Bronchial epithelial cell (primary cell): Measurements from ENCODE around the gene THSD4. TPM values are rescaled to one million over a fixed set of nuclear protein-coding genes. Genes with fewer than 3 reads are reported as not detected.
A peak's percentile ranks its signal among the peaks of the same experiment; 100 is the strongest.

Experiments
- DNase-seq: peaks from one replicate; pipeline ENCODE4 v3.0.0-alpha.2; 2010; ENCODE audit warnings: low read depth
- FAIRE-seq: peaks from 2 replicates; lab custom pipeline; 2011; peaks lifted over from hg19 to GRCh38; lab: Jason Lieb, UNC
- H3K27me3 ChIP-seq: 2 replicates; pipeline ENCODE4 v1.5.1; 2011; ENCODE audit warnings: low read length; ENCODE audit not compliant: control insufficient read depth, insufficient read depth
- H3K36me3 ChIP-seq: 2 replicates; pipeline ENCODE4 v1.5.1; 2011; ENCODE audit warnings: low read length; ENCODE audit not compliant: control insufficient read depth, insufficient read depth
- H3K4me3 ChIP-seq: 2 replicates; pipeline ENCODE4 v1.5.1; 2011; ENCODE audit warnings: mild to moderate bottlenecking, low read depth, low read length, control low read depth
- CTCF ChIP-seq: IDR thresholded peaks from 2 replicates; pipeline ENCODE4 v1.5.1; 2011; ENCODE audit warnings: mild to moderate bottlenecking, moderate library complexity, low read length, control low read depth, inconsistent platforms; ENCODE audit not compliant: insufficient read depth, severe bottlenecking
- total RNA-seq: library from RNA; depleted of rRNA; stranded (reverse); fragments of >200 nt; gene quantifications from 2 replicates; pipeline ENCODE4 v1.2.1, GENCODE V29; 2014

THSD4 gene
- total RNA-seq, 1 donor from 2014 or later = 14.5 TPM

DNA sequence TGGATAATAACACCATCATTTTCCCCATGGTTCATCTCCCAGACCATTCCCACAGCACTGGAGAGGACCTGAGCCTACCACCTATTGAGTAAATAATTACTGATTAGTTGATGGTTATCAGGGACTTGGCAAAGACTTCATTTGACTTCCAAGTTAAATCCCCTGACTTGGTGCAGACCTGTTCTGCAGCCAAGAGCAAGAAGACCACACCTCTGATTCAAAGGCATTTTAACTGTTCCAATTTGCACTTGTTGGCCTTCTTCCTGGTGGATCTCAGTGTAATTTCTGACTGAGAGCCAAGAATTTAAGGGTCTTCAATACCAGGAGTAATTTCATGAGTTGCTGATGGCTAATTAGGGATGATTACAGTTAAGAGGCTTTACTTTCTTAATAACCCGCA is 24.0 kb downstream of the THSD4 start:
- Histone ChIP-seq H3K27me3 (no peaks in the 10 kb centered on the region), H3K36me3 (no peaks in the 10 kb centered on the region), H3K4me3 (no peak overlapping the region)
- TF ChIP-seq CTCF = no peak
- FAIRE-seq = no peak
- DNase-seq = no peak

DNA sequence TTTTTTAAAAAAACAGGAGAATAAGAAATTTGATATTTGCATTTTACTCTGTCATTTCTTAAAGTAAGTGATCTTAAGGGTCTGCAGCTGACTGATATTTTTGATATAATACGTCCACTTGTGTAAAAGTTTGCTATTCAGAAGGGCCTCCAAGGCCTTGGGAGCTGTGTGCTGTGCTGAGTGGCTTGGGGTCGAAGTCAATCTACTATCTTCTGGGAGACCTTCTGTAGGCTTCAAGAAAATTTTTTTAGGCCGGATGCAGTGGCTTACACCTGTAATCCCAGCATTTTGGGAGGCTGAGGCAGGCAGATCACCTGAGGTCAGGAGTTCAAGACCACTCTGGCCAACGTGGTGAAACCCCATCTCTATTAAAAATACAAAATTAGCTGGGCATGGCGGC is 26.3 kb downstream of the THSD4 start:
- H3K27me3 ChIP-seq = no peaks in the 10 kb centered on the region
- H3K4me3 ChIP-seq = no peak overlapping the region
- DNase-seq = no peak
- no peak for TF ChIP-seq CTCF
- no peaks in the 10 kb centered on the region for H3K36me3 ChIP-seq
- FAIRE-seq = no peak

- peak; percentile 57 for DNase-seq
- H3K36me3 ChIP-seq = no peaks in the 10 kb centered on the region
- no peak for TF ChIP-seq CTCF
- no peak overlapping the region for H3K4me3 ChIP-seq
- H3K27me3 ChIP-seq = no peaks in the 10 kb centered on the region
- no peak for FAIRE-seq
Observed at GRCh38 chr15:71142780-71143179, 27.5 kb downstream of the THSD4 start.

- no peak for FAIRE-seq
- Histone ChIP-seq H3K36me3 (no peaks in the 10 kb centered on the region), H3K27me3 (no peaks in the 10 kb centered on the region), H3K4me3 (no peak overlapping the region)
- no peak for TF ChIP-seq CTCF
- no peak for DNase-seq
Observed at GRCh38 chr15:71143373-71144310, 28.4 kb downstream of the THSD4 start.

DNA sequence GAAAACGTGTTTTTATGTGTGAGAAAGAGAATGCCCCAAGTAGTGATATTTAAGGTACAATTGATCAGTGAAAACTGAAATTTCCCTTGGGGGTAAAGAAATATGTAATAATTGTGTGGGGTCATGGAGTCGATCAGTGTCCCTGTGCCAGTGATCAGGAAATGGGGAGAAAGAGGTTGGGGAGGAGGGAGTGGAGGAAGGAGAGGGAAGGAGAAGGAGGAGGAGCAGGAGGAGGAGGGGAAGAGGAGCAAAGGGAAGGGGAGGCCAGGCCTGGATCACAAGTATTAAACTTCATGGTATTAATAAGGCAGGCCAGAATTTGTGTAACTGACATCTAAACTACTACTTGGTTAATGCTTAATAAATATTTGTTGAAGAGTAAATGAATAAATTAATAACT is 30.4 kb downstream of the THSD4 start:
- H3K27me3 ChIP-seq = no peaks in the 10 kb centered on the region
- no peak for TF ChIP-seq CTCF
- no peak for DNase-seq
- FAIRE-seq = no peak
- no peaks in the 10 kb centered on the region for H3K36me3 ChIP-seq
- no peak overlapping the region for H3K4me3 ChIP-seq

DNA sequence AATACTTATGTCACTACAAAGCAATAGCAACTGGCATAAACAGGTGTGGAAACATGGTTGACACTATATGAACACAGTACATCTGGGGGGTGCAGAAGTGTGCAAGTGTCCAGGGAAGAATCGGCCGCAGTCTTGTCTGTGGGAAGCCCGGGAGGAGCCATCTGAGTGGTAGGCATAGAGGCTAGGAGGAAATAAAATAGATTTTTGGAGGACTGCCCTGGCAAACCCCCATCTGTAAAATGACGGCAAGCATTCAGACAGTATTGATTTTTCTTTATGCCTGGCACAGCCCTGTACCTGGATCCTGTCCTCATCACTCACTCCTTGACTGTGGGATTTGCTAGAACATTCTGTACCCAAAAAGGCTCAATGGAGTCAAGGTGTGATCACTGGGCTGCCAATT is 31.3 kb downstream of the THSD4 start:
- H3K27me3 ChIP-seq = no peaks in the 10 kb centered on the region
- FAIRE-seq = no peak
- no peak overlapping the region for H3K4me3 ChIP-seq
- TF ChIP-seq CTCF = no peak
- DNase-seq = no peak
- no peaks in the 10 kb centered on the region for H3K36me3 ChIP-seq
